ENCODE data around the gene KAZN. TPM values are rescaled to one million over a fixed set of nuclear protein-coding genes. Genes with fewer than 3 reads are reported as not detected.

KAZN gene
- total RNA-seq, 1 donor from 2014 or later: 9.4 TPM

DNA sequence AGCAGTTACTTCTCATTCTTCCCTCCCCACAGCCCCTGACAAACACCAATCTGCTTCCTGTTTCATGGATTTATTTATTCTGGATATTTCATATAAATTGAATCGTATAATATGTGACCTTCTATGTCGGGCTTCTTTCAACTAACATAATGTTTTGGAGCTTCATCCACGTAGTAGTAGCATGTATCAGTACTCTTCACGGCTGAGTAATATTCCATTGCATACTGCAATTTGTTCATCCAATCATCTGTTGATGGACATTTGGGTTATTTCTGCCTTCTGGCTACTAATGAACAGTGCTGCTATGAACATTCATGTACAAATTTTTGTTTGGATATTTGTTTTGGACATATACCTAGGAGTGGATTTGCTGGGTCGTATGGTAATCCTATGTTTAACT, 1.9 kb upstream of the KAZN start:
- no peak overlapping the region for H3K4me3 Mint-ChIP-seq (ENCODE audit: unreplicated experiment)
- no peak for DNase-seq (ENCODE audit: low read depth)
- no peak overlapping the region for H3K27ac Mint-ChIP-seq (ENCODE audit: unreplicated experiment)
- H3K4me1 Mint-ChIP-seq (ENCODE audit: low read depth, unreplicated experiment): peaks cover 6% of the 10 kb centered on the region
- Histone ChIP-seq H3K36me3 (ENCODE audit: insufficient read depth, low read length) (no peaks in the 10 kb centered on the region), H3K27me3 (ENCODE audit: insufficient read depth, low read length) (peaks cover 34% of the 10 kb centered on the region), H2AFZ (ENCODE audit: low read depth, low read length) (no peak overlapping the region), H3K4me3 (ENCODE audit: insufficient read depth, low read depth, low read length) (no peak overlapping the region), H3K4me2 (ENCODE audit: low read length) (no peak overlapping the region), H3K79me2 (ENCODE audit: insufficient read depth, low read length) (no peaks in the 10 kb centered on the region), H3K9me3 (ENCODE audit: insufficient read depth, low read depth, low read length) (no peaks in the 10 kb centered on the region), H4K20me1 (ENCODE audit: insufficient read depth, low read length) (no peaks in the 10 kb centered on the region), H3K27ac (ENCODE audit: low read depth, low read length) (no peak overlapping the region), H3K4me1 (ENCODE audit: insufficient read depth, low read length) (peaks cover 5% of the 10 kb centered on the region), H3K9ac (ENCODE audit: low read length) (no peak overlapping the region)
- H3K36me3 Mint-ChIP-seq (ENCODE audit: low read depth, unreplicated experiment): no peaks in the 10 kb centered on the region
- no peaks in the 10 kb centered on the region for H3K9me3 Mint-ChIP-seq (ENCODE audit: unreplicated experiment)
- no peak for TF ChIP-seq EZH2 (IDR thresholded peaks at IDR 0.05; ENCODE audit: insufficient read depth, low read length)
- TF ChIP-seq, protein P1, sequence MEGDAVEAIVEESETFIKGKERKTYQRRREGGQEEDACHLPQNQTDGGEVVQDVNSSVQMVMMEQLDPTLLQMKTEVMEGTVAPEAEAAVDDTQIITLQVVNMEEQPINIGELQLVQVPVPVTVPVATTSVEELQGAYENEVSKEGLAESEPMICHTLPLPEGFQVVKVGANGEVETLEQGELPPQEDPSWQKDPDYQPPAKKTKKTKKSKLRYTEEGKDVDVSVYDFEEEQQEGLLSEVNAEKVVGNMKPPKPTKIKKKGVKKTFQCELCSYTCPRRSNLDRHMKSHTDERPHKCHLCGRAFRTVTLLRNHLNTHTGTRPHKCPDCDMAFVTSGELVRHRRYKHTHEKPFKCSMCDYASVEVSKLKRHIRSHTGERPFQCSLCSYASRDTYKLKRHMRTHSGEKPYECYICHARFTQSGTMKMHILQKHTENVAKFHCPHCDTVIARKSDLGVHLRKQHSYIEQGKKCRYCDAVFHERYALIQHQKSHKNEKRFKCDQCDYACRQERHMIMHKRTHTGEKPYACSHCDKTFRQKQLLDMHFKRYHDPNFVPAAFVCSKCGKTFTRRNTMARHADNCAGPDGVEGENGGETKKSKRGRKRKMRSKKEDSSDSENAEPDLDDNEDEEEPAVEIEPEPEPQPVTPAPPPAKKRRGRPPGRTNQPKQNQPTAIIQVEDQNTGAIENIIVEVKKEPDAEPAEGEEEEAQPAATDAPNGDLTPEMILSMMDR (IDR thresholded peaks at IDR 0.05; ENCODE audit: insufficient read depth, low read depth, low read length): no peak
- no peak for FAIRE-seq
- H3K27me3 Mint-ChIP-seq (ENCODE audit: low read depth, unreplicated experiment): peaks cover 55% of the 10 kb centered on the region

DNA sequence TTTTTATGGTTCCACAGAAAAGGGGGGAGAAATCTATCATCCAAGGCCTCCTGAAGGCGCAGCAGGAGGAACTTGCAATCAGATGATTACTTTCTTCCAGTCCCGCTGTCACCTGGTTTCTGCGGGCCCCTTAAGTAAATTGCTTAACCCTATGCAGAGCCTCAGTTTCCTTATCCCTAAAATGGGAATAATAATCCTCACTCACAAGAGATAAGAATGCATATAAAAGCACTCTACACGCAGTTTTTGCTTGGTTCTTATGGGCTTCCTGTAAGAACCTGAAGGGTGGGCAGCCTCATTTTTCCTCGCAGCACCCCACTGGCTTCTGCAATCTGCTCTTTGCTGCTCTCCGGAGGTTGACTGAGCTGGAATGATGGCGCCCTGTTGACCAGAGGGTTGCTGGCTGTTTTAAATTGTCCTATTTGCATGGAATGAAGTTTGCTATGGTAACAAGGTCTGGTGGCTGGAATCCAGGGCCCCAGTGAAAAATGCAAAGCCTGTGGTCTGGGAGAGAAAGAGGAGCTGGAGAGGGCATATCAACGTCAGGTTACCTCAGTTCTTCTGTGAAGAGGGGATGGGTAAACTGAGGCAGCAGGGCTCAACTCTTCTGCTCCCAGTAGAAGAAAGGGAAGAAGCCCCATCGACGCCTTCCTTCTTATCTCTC, 1.0 kb upstream of the KAZN start:
- H3K9ac ChIP-seq (ENCODE audit: low read length): no peak overlapping the region
- Mint-ChIP-seq H3K27me3 (ENCODE audit: low read depth, unreplicated experiment) (peaks cover 58% of the 10 kb centered on the region), H3K36me3 (ENCODE audit: low read depth, unreplicated experiment) (no peaks in the 10 kb centered on the region), H3K4me1 (ENCODE audit: low read depth, unreplicated experiment) (peaks cover 9% of the 10 kb centered on the region), H3K27ac (ENCODE audit: unreplicated experiment) (no peak overlapping the region), H3K9me3 (ENCODE audit: unreplicated experiment) (no peaks in the 10 kb centered on the region), H3K4me3 (ENCODE audit: unreplicated experiment) (peak overlapping the region; percentile 74)
- peaks cover 5% of the 10 kb centered on the region for H3K4me1 ChIP-seq (ENCODE audit: insufficient read depth, low read length)
- H3K36me3 ChIP-seq (ENCODE audit: insufficient read depth, low read length): no peaks in the 10 kb centered on the region
- H3K79me2 ChIP-seq (ENCODE audit: insufficient read depth, low read length): no peaks in the 10 kb centered on the region
- peak overlapping the region; percentile 56 for H2AFZ ChIP-seq (ENCODE audit: low read depth, low read length)
- FAIRE-seq (no peak), DNase-seq (ENCODE audit: low read depth) (peak; percentile 19)
- peaks cover 37% of the 10 kb centered on the region for H3K27me3 ChIP-seq (ENCODE audit: insufficient read depth, low read length)
- H3K27ac ChIP-seq (ENCODE audit: low read depth, low read length): no peak overlapping the region
- H3K4me3 ChIP-seq (ENCODE audit: insufficient read depth, low read depth, low read length): no peak overlapping the region
- no peaks in the 10 kb centered on the region for H4K20me1 ChIP-seq (ENCODE audit: insufficient read depth, low read length)
- no peak for TF ChIP-seq EZH2 (IDR thresholded peaks at IDR 0.05; ENCODE audit: insufficient read depth, low read length)
- TF ChIP-seq, protein P1 (IDR thresholded peaks at IDR 0.05; ENCODE audit: insufficient read depth, low read depth, low read length): no peak
- H3K9me3 ChIP-seq (ENCODE audit: insufficient read depth, low read depth, low read length): no peaks in the 10 kb centered on the region
- peak overlapping the region; percentile 85 for H3K4me2 ChIP-seq (ENCODE audit: low read length)

DNA sequence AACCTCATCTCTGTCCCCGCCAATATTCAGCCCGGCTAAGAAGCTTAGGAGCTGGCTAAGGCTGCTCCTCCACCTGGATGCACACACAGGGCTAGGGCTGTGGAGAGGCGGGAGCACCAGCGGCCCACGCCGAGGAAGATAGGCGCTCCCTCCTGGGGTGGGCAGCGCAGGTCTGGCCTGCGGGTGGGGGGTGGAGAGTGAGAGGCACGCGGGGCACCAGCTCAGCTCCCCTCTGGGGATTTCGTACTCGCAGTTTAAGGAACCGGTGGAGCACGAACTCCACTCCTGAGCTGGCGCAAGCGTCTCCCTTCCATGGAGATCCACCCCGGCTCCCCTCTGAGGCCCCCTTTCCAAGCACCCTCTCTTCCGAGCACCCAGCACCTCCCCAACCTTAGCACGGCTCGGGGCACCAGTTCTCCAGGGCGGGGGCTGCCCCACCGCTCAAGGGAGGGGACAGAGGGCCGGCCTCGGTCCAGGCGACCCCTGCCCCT, 433 bp upstream of the KAZN start:
- Mint-ChIP-seq H3K27ac (ENCODE audit: unreplicated experiment) (no peak overlapping the region), H3K4me3 (ENCODE audit: unreplicated experiment) (peak overlapping the region; percentile 78), H3K4me1 (ENCODE audit: low read depth, unreplicated experiment) (peaks cover 9% of the 10 kb centered on the region), H3K9me3 (ENCODE audit: unreplicated experiment) (no peaks in the 10 kb centered on the region), H3K36me3 (ENCODE audit: low read depth, unreplicated experiment) (no peaks in the 10 kb centered on the region), H3K27me3 (ENCODE audit: low read depth, unreplicated experiment) (peaks cover 56% of the 10 kb centered on the region)
- Histone ChIP-seq H3K4me1 (ENCODE audit: insufficient read depth, low read length) (peaks cover 5% of the 10 kb centered on the region), H2AFZ (ENCODE audit: low read depth, low read length) (peak overlapping the region; percentile 56), H3K36me3 (ENCODE audit: insufficient read depth, low read length) (no peaks in the 10 kb centered on the region), H3K9me3 (ENCODE audit: insufficient read depth, low read depth, low read length) (no peaks in the 10 kb centered on the region), H3K27ac (ENCODE audit: low read depth, low read length) (no peak overlapping the region), H4K20me1 (ENCODE audit: insufficient read depth, low read length) (no peaks in the 10 kb centered on the region), H3K4me2 (ENCODE audit: low read length) (peak overlapping the region; percentile 85), H3K4me3 (ENCODE audit: insufficient read depth, low read depth, low read length) (peak overlapping the region; percentile 52), H3K9ac (ENCODE audit: low read length) (peak overlapping the region; percentile 48), H3K27me3 (ENCODE audit: insufficient read depth, low read length) (peaks cover 42% of the 10 kb centered on the region), H3K79me2 (ENCODE audit: insufficient read depth, low read length) (no peaks in the 10 kb centered on the region)
- TF ChIP-seq EZH2 (IDR thresholded peaks at IDR 0.05; ENCODE audit: insufficient read depth, low read length): no peak
- TF ChIP-seq, protein P1 (IDR thresholded peaks at IDR 0.05; ENCODE audit: insufficient read depth, low read depth, low read length): no peak
- DNase-seq (ENCODE audit: low read depth) (no peak), FAIRE-seq (no peak)
